ENCODE results near the gene EPHB1.

- TF ChIP-seq ATF1 (CRISPR knock-in tag; IDR thresholded peaks at IDR 0.05) (no peak), CTCF (IDR thresholded peaks at IDR 0.05) (no peak), MYBL2 (CRISPR knock-in tag; IDR thresholded peaks at IDR 0.05) (no peak), JUN (CRISPR knock-in tag; IDR thresholded peaks at IDR 0.05) (no peak), HMGXB4 (CRISPR knock-in tag; IDR thresholded peaks at IDR 0.05) (no peak), GABPB1 (CRISPR knock-in tag; IDR thresholded peaks at IDR 0.05) (no peak), NR3C1 (CRISPR knock-in tag; conservative IDR thresholded peaks at IDR 0.05; ENCODE audit: low read depth) (no peak), TP53 (CRISPR knock-in tag; IDR thresholded peaks at IDR 0.05) (no peak), SP1 (CRISPR knock-in tag; conservative IDR thresholded peaks at IDR 0.05) (no peak), NR1H2 (CRISPR knock-in tag; IDR thresholded peaks at IDR 0.05) (no peak)
Observed at GRCh38 chr3:135268941-135269532, 474.0 kb downstream of the EPHB1 start.
